Endothelial cell of umbilical vein (primary cell): ENCODE results near the gene RHOB.

Experiments used
- MYC ChIP-seq: IDR thresholded peaks from one replicate; pipeline ENCODE4 v1.6.1; 2011; ENCODE audit warnings: mild to moderate bottlenecking, low read depth, low read length
- POLR2A ChIP-seq: IDR thresholded peaks from 2 replicates; pipeline ENCODE4 v1.6.1; 2012; ENCODE audit warnings: low read depth, mild to moderate bottlenecking, control low read depth, low read length
- POLR2AphosphoS5 ChIP-seq: IDR thresholded peaks from 2 replicates; pipeline ENCODE4 v1.6.1; 2012; ENCODE audit warnings: low read depth, mild to moderate bottlenecking, control low read depth, low read length, moderate library complexity; ENCODE audit not compliant: insufficient read depth
- TF ChIP-seq, protein P1 (sequence below): IDR thresholded peaks from 2 replicates; pipeline ENCODE4 v1.6.1; 2011; ENCODE audit not compliant: insufficient read depth, insufficient read length
- TF ChIP-seq, protein P2 (sequence below), 2 donors: IDR thresholded peaks; 1 replicate in 1 of 2; 2 replicates in 1 of 2; pipeline ENCODE4 v1.5.1; 2011; ENCODE audit warnings: low read length in 2 of 2, mild to moderate bottlenecking in 2 of 2, moderate library complexity in 2 of 2, control low read depth in 1 of 2, inconsistent platforms in 1 of 2, low read depth in 1 of 2; ENCODE audit not compliant: insufficient read depth in 1 of 2; ENCODE audit errors: extremely low read depth in 1 of 2

- TF ChIP-seq POLR2AphosphoS5 (no peak), MYC (no peak), POLR2A (no peak)
- TF ChIP-seq, protein P1, sequence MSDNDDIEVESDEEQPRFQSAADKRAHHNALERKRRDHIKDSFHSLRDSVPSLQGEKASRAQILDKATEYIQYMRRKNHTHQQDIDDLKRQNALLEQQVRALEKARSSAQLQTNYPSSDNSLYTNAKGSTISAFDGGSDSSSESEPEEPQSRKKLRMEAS, result no peak
- TF ChIP-seq, protein P2, sequence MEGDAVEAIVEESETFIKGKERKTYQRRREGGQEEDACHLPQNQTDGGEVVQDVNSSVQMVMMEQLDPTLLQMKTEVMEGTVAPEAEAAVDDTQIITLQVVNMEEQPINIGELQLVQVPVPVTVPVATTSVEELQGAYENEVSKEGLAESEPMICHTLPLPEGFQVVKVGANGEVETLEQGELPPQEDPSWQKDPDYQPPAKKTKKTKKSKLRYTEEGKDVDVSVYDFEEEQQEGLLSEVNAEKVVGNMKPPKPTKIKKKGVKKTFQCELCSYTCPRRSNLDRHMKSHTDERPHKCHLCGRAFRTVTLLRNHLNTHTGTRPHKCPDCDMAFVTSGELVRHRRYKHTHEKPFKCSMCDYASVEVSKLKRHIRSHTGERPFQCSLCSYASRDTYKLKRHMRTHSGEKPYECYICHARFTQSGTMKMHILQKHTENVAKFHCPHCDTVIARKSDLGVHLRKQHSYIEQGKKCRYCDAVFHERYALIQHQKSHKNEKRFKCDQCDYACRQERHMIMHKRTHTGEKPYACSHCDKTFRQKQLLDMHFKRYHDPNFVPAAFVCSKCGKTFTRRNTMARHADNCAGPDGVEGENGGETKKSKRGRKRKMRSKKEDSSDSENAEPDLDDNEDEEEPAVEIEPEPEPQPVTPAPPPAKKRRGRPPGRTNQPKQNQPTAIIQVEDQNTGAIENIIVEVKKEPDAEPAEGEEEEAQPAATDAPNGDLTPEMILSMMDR (IDR thresholded peaks at IDR 0.05; ENCODE audit: extremely low read depth in 1 of 2, insufficient read depth in 1 of 2, low read depth in 1 of 2, low read length in 2 of 2), result no peak
These were observed 50.1 kb downstream of the RHOB start for GRCh38 chr2:20496942-20497341.
